ENCODE results near the gene FSHR. TPM values are rescaled to one million over a fixed set of nuclear protein-coding genes. Genes with fewer than 3 reads are reported as not detected.

FSHR gene
- polyA plus RNA-seq, 1 donor (not counting 4 experiments of a cell fraction or from before 2014, with no cell fraction given): not detected

- Histone ChIP-seq H2AFZ (ENCODE audit: control insufficient read depth, low read length) (no peak overlapping the region), H3K79me2 (ENCODE audit: control insufficient read depth, insufficient read depth, low read length) (no peaks in the 10 kb centered on the region), H3K9me3 (ENCODE audit: control insufficient read depth, low read depth, low read length) (no peaks in the 10 kb centered on the region), H3K9me1 (ENCODE audit: control insufficient read depth, extremely low read depth, insufficient read depth, low read length) (no peaks in the 10 kb centered on the region), H3K27ac (ENCODE audit: control insufficient read depth, insufficient read depth, low read length) (no peak overlapping the region), H3K27me3 (ENCODE audit: control insufficient read depth, extremely low read depth, insufficient read depth, low read length) (no peaks in the 10 kb centered on the region), H3K9ac (ENCODE audit: control insufficient read depth, extremely low read depth, insufficient read depth, low read length) (no peak overlapping the region), H4K20me1 (ENCODE audit: control insufficient read depth, extremely low read depth, insufficient read depth, low read length) (no peaks in the 10 kb centered on the region), H3K4me3 (ENCODE audit: control insufficient read depth in 2 of 3, extremely low read depth in 1 of 3, insufficient read depth in 2 of 3, low read depth in 1 of 3, low read length in 3 of 3) (no peak overlapping the region), H3K4me1 (ENCODE audit: control insufficient read depth, extremely low read depth, insufficient read depth, low read length) (no peaks in the 10 kb centered on the region), H3K36me3 (ENCODE audit: control insufficient read depth in 2 of 2, extremely low read depth in 1 of 2, insufficient read depth in 2 of 2, low read length in 2 of 2) (no peaks in the 10 kb centered on the region), H3K4me2 (ENCODE audit: control insufficient read depth, extremely low read depth, insufficient read depth, low read depth, low read length) (no peak overlapping the region)
- dilution Hi-C loops (cut with MboI; ENCODE audit: extremely low pct_ligation_motif_present, low sequenced_read_pairs): no loop called here
- TF ChIP-seq EZH2 (IDR thresholded peaks at IDR 0.05; ENCODE audit: low read length) (no peak), CTCF (optimal IDR thresholded peaks at IDR 0.05 in 1 of 3, IDR thresholded peaks at IDR 0.05 in 1 of 3, conservative IDR thresholded peaks at IDR 0.05 in 1 of 3; ENCODE audit: extremely low read depth in 1 of 3, insufficient read depth in 2 of 3, low read length in 3 of 3) (no peak)
- FAIRE-seq (no peak), DNase-seq (ENCODE audit: low read depth, low spot score) (no peak)
Observed at GRCh38 chr2:49000695-49001094, 153.6 kb downstream of the FSHR start.

- TF ChIP-seq CTCF (optimal IDR thresholded peaks at IDR 0.05 in 1 of 3, IDR thresholded peaks at IDR 0.05 in 1 of 3, conservative IDR thresholded peaks at IDR 0.05 in 1 of 3; ENCODE audit: extremely low read depth in 1 of 3, insufficient read depth in 2 of 3, low read length in 3 of 3) (no peak), EZH2 (IDR thresholded peaks at IDR 0.05; ENCODE audit: low read length) (no peak)
- no peaks in the 10 kb centered on the region for H3K9me1 ChIP-seq (ENCODE audit: control insufficient read depth, extremely low read depth, insufficient read depth, low read length)
- H3K4me1 ChIP-seq (ENCODE audit: control insufficient read depth, extremely low read depth, insufficient read depth, low read length): no peaks in the 10 kb centered on the region
- H3K79me2 ChIP-seq (ENCODE audit: control insufficient read depth, insufficient read depth, low read length): no peaks in the 10 kb centered on the region
- H3K9me3 ChIP-seq (ENCODE audit: control insufficient read depth, low read depth, low read length): no peaks in the 10 kb centered on the region
- no peaks in the 10 kb centered on the region for H3K27me3 ChIP-seq (ENCODE audit: control insufficient read depth, extremely low read depth, insufficient read depth, low read length)
- H3K27ac ChIP-seq (ENCODE audit: control insufficient read depth, insufficient read depth, low read length): no peak overlapping the region
- no peak for FAIRE-seq
- no peaks in the 10 kb centered on the region for H4K20me1 ChIP-seq (ENCODE audit: control insufficient read depth, extremely low read depth, insufficient read depth, low read length)
- no peak overlapping the region for H2AFZ ChIP-seq (ENCODE audit: control insufficient read depth, low read length)
- H3K36me3 ChIP-seq (ENCODE audit: control insufficient read depth in 2 of 2, extremely low read depth in 1 of 2, insufficient read depth in 2 of 2, low read length in 2 of 2): no peaks in the 10 kb centered on the region
- no peak overlapping the region for H3K9ac ChIP-seq (ENCODE audit: control insufficient read depth, extremely low read depth, insufficient read depth, low read length)
- dilution Hi-C loops (cut with MboI; ENCODE audit: extremely low pct_ligation_motif_present, low sequenced_read_pairs): no loop called here
- H3K4me3 ChIP-seq (ENCODE audit: control insufficient read depth in 2 of 3, extremely low read depth in 1 of 3, insufficient read depth in 2 of 3, low read depth in 1 of 3, low read length in 3 of 3): no peak overlapping the region
- no peak overlapping the region for H3K4me2 ChIP-seq (ENCODE audit: control insufficient read depth, extremely low read depth, insufficient read depth, low read depth, low read length)
- DNase-seq (ENCODE audit: low read depth, low spot score): no peak
Observed at GRCh38 chr2:48998449-48998848, 155.9 kb downstream of the FSHR start.
